Measurements from ENCODE around the gene SMIM31. TPM values are rescaled to one million over a fixed set of nuclear protein-coding genes. Genes with fewer than 3 reads are reported as not detected.

SMIM31 gene
- polyA plus RNA-seq, 1 donor, result not detected

DNA sequence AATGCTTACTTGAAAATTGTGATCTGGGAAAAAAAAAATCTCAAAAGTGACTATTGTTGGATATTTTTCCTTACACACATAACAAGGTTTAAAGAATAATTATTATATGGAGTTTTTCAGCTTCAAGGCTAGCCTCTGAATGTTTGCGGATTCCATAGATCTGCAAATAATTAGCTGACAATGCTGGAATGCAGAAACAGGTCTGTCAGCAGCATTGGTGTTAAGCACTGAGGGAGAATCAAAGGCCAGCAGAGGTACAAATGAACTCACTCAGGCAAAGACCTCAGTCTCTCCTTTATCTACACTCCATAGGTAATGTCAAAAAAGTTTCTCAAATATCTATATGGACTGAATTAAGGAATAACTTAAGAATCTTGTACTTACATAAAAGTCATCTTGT, 35.1 kb downstream of the SMIM31 start:
- DNase-seq, result no peak

DNA sequence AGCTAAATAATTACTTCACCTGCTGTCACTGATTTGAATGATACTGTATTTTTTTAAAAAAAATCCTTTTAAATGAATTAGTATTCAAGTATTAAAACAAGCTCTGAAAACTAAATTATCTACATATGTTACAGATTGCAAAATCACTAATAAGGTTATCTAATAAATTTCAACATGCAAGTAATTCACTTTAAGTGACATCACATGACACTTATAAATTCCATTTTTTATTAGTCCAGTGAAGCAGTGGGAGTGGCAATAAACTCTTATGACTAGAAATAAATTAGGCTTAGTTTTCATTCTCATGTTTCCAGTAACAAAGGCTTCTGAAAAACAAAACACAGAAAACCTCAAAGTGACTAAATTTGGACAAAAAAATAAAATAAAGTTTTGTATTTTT, 36.3 kb downstream of the SMIM31 start:
- DNase-seq, result no peak

DNA sequence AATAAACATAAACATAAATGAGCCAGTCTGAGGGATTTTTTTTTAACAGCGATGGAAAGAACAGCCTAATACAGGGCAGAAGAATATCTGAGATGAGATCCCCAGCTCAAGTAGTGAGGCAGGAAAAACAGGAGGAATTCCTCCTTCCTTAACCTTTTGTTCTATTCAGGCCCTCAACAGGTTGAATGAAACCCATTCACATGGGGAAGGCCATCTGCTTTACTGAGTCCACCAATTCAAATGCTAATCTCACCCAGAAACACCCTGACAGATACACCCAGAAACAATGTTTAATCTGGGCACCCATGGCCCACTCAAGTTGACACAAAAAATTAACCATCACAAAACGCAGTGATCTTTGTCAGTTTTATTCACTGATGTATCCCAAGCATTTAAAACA, 45.5 kb downstream of the SMIM31 start:
- DNase-seq, result no peak

DNA sequence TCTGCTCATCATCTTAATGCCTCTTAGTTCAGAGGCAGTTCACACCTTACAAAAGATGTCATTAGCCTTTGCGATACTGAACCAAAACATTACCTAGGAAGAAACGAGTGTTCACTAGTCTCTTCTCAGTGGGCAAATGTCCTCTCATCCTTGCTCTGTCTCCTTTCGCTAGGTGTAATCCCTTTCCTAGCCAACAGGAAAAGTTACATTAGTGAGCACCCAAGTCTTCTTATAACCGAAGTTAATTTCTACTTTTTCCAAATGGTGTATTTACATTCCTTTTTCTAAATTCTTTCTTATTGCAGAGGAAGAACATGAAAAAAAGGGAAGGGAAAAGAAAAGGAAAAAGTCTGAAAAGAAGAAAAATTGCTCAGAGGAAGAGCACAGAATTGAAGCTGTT, 46.9 kb downstream of the SMIM31 start:
- no peak for DNase-seq

DNA sequence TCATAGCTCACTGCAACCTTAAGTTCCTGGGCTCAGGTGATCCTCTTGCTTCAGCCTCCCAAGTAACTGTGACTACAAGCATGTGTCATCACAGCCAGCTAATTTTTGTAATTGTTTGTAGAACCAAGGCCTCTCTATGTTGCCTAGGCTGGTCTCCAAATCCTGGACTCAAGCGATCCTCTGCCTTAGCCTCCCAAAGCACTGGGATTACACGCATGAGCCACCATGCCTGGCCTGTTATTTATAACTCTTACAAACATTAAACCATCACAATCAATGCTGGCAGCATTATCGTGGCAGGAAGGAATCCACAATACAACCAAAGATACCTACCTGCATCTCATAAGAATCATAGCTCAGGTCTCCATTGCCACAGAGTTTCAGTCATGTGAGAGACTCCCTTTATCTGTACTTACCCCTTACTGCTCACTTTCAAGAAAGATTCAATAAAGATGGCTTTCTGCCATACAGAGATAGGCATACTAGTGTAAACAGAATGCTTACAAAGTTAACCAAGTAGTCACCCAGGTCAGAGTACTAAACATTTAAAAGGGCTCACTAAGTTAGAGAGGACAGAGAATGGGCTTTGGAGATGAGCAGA, 48.5 kb downstream of the SMIM31 start:
- DNase-seq, result no peak

DNA sequence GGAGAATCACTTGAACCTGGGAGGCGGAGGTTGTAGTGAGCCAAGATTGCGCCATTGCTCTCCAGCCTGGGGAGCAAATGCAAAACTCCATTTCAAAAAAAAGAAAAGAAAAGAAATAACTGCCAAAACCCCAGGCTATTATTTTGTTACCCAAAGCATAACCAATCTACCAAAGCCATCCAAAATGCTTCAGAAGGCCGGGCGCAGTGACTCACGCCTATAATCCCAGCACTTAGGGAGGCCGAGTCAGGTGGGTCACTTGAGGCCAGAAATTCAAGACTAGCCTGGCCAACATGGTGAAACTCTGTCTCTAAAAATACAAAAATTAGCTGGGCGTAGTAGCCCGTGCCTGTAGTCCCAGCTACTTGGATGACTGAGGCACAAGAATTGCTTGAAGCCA, 49.8 kb downstream of the SMIM31 start:
- DNase-seq, result no peak

DNA sequence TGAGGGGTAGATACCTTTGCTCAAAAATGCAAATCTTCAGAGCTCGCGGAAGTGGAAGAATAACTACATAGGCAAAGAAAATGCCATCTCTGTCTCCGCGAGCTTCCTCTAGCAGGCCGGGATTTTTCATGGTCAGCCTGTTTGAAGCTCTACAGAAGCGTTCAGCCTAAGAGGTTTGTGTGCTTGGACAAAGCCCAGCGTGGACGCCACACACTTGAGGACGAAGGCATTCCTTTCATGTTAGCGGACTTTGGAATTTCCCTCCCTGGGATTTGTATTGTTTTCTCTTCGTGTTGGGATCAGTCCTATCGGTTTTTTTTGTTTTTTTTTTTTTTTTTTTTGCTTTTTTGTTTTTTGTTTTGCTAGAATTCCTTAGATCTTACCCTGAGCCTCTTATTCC, 53.7 kb downstream of the SMIM31 start:
- DNase-seq, result no peak

DNA sequence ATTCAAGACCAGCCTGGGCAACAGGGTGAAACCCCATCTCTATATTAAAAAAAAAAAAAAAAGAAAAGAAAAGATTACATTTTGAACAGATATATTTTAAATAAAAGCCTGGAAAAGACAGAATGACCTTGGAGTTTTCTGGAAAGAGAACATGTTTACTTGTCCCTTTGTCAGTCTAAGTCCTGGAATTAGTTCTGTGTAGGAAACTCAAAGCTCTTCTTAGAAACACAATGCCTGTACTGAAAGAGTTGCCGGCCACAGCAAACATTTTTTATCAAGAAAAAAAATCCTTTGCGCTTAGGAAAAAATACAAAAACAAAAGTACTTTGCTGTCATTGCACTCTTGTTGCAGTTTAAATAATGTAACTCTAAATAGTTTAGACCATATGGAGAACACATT, 59.6 kb downstream of the SMIM31 start:
- DNase-seq, result no peak

DNA sequence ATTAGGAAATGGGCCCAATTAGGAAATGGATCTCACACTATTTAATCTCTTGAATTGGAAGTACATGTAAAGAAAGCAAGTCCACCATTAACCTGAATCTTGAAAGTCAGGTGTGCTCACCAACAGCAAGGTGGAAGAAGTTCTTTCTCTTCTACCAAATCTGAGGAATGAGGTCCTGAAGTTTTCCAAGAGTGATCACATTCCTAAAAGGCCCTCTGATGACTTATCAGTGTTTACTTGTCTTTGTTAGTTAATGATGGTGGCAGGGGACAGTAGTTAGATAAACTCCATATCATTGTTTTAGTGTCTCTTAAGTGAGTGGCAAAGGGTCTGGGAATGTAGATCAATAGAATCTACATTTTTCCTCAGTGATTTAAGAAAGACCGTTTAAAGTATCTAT, 61.8 kb downstream of the SMIM31 start:
- DNase-seq, result no peak

DNA sequence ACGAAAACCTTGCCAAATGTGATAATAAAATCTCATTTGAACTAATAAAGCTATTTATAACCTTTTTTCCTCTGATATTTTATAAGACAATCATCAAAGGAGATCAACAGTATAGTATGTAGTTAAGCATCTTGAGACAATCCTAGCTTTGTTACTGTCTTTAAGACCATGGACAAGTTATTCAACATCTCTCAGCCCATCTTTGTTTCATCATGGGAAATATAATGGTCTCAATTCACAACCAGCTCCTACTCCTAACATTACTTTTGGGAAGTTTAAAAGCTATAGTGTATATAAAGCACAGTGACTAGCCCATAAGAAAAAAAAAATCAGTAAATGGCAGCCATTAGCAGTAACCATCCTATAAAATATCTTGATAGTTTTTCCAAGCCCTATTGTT, 65.4 kb downstream of the SMIM31 start:
- DNase-seq, result no peak

DNA sequence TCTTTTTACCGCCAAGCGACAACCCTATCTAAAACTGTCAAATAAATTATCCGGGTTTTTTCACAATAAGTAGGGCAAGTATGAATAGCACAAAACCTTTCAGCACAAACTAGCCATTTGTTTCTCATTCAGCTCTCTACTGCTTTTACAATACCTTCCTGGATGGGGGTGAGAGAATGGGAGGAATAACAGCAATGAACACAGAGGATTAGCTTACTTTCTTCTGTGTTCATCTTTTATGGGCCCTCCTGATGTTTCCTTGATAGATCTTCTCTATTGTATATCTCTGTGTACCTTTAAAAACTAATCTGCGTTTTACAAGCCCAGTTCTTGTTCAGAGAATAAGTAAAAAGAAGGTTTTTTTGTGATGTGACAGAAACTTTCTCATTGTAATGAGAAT, 67.8 kb downstream of the SMIM31 start:
- no peak for DNase-seq

DNA sequence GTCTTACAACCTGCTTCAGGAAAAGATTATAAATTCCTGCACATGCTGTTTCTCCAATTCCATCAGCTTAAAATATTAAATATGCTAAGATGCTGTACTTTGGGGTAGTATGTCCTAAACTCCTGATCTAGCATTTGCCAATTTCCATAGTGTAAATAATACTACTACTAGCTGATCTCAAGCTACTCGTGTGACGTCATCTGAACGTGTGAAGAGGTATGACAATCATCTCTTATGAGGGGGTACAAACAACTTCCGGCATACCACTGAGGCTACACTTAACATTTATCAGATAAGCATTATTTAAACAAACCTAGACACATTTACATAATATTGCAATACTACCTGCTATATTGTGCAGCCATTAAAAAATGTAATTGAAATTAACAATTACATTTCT, 70.7 kb downstream of the SMIM31 start:
- DNase-seq, result no peak

DNA sequence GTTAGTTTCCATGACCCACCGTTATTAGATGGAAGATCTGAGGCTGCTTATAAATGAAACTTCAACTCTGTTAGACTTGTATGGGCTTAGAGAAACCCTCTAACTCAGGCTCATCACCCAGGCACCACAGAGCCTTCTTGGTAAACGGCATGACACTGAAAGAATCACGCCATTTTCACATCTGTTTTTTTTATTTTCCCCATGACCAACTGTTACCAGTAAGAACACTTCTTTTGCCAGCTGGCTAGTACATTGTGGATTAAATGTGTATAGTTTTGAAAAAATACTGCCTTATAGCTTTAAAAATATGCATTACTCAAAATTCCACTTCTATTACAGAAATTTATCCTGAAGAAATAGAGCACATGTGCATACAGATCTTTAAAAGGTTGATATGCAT, 75.0 kb downstream of the SMIM31 start:
- DNase-seq, result peak; percentile 30

DNA sequence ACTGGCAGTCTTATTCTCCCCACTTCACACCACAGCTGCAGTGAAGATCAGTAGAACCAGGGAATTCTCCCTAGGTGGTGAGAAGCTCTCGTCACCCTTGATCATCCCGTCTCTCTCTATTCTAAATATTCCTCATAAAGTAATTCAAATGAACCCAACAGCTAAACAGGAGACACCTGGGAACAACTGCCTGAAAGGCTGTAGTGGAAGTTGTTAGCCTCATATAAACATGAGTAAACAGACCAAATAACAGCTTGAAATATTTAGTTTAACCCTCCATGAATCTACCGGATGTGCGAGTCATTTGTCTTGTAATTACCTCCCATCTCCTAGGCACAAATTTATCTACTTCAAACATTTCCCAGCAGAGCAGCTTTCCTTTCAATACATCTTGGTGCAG, 92.6 kb downstream of the SMIM31 start:
- no peak for DNase-seq

DNA sequence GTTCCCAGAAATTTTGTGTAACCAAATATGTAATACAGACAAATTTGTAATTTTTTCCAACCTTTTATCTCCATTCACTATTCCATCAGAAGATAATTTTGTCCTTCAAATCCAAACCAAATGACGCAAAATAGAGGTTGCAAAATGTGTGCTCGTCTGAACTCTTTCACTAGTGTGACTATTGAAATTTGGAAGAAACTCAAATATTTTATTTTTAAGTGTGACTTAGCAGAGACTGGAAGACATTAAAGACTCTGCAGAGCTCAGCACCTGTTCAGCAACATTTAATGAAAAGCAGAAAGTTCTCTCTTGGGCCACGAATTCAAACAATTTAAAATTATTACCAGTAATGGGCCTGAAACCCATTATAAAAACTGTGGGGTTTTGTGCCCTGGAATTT, 93.1 kb downstream of the SMIM31 start:
- no peak for DNase-seq

DNA sequence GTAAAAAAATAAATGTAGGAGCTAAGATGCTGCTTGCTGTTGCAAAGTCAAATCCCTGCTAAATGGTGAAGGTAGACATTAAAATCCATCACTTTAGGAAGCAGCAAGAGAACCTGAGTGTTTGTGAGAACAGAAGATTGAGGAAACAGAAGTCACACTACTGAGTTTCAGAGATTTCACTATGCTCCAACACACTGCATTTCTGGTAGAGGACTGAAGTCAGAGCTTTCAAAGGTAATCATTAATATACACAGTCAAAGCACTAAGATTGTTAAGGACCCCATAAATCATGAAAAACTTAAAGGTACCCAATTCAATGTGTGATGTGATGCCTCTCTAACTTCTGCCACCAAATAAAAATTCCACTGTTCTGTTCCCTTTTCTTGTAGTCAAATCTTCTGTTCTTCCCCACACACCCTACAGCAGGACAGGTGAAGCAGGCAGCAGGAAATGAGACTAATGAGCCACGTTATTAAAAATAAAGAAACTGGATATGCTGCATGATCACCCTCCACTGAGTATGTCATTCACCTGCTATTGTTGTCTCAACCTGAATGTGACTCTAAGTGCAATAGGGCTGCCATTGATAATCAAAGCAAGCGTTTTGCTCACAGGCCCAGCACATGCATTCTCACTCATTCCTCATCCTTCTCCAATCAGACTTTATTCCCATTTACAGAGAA, 94.2 kb downstream of the SMIM31 start:
- no peak for DNase-seq

Other genes with a start within 250 kb of the SMIM31 start
- gene APELA, start 123.0 kb downstream of the SMIM31 start, polyA plus RNA-seq (ENCODE audit: insufficient read length), result not detected
- 3.1 TPM for gene TRIM61, start 223.5 kb downstream of the SMIM31 start, polyA plus RNA-seq (ENCODE audit: insufficient read length)